ENCODE measurements around the gene ZDHHC1.

ZDHHC1 gene

DNA sequence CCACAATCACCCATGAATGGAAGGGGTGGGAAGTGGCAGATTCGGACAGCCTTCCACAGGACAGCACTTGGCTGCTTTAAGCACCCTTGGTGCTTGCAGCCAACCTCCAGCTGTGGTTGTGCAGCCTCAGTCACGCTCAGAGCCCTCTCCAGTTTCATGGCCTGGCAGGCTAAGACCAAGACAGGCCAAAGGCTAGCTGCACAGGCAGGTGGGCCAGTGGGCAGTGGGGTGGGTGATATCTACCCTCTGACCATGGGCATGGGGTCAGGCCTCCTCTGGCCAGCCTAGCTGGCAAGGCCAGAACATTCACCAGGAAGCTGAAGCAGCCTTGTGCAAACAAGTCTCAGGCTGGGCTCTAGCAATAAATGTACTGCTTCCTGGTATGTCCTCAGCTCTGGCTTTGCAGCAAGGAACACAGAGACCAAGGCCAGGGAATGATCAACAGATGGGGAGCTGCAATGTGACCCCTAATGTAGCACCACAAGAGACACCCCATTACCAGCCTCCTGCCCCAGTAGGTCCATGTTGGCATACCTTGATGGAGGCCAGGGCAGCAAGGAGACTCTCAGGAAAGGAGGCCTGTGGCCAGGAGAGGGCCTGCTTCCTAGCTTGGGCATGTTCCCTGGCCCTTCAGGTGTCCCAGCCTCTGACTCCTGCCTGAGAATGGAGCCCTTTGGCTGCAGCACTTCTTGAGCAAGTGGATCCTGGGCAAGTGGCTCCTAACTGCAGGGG, 35.6 kb upstream of the ZDHHC1 start:
- no peak for DNase-seq (ENCODE audit: extremely low read depth, insufficient read length)
- peaks cover 40% of the 10 kb centered on the region for H3K36me3 ChIP-seq (ENCODE audit: control insufficient read depth, insufficient read depth, low read length)
- TF ChIP-seq, protein P1, sequence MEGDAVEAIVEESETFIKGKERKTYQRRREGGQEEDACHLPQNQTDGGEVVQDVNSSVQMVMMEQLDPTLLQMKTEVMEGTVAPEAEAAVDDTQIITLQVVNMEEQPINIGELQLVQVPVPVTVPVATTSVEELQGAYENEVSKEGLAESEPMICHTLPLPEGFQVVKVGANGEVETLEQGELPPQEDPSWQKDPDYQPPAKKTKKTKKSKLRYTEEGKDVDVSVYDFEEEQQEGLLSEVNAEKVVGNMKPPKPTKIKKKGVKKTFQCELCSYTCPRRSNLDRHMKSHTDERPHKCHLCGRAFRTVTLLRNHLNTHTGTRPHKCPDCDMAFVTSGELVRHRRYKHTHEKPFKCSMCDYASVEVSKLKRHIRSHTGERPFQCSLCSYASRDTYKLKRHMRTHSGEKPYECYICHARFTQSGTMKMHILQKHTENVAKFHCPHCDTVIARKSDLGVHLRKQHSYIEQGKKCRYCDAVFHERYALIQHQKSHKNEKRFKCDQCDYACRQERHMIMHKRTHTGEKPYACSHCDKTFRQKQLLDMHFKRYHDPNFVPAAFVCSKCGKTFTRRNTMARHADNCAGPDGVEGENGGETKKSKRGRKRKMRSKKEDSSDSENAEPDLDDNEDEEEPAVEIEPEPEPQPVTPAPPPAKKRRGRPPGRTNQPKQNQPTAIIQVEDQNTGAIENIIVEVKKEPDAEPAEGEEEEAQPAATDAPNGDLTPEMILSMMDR (IDR thresholded peaks at IDR 0.05; ENCODE audit: insufficient read depth, low read length, poor library complexity, severe bottlenecking): no peak
- H3K4me3 ChIP-seq (replicated peaks; ENCODE audit: low read depth, low read length): no peak overlapping the region
- H3K27me3 ChIP-seq (replicated peaks; ENCODE audit: control insufficient read depth, insufficient read depth, low read length): no peaks in the 10 kb centered on the region

DNA sequence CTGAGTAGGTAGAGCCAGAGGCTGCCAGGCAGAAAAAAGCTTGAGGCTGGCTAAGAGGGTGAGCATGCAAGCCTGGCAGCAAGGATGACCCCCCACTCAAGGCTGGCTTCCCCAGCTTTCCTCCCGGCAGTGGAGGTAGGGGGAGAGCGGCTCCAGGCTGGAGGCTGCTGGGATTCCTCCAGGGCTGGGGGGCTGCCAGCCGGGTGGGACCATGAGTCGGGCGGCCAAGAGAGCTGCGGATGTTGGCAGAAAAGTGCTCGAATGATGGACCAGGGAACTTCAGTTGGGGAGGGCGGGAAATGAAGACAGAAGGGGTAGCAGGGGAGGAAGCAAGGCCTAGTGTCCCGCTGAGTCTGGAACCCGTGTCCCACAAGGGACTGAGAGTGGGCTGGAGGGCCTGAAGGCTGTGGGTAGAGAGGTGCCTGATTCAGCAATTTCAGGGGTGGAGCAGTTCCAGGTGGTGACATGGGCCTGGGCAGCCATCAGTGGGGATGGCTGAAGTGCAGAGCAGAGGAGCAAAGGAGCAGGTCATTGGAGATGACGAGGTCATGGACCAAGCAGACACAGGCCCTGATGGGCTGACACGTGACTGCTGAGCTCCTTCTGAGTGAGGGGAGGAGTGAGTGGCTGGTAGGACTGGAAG, 34.9 kb upstream of the ZDHHC1 start:
- TF ChIP-seq, protein P1 (IDR thresholded peaks at IDR 0.05; ENCODE audit: insufficient read depth, low read length, poor library complexity, severe bottlenecking): no peak
- Histone ChIP-seq H3K36me3 (ENCODE audit: control insufficient read depth, insufficient read depth, low read length) (peaks cover 40% of the 10 kb centered on the region), H3K4me3 (replicated peaks; ENCODE audit: low read depth, low read length) (no peak overlapping the region), H3K27me3 (replicated peaks; ENCODE audit: control insufficient read depth, insufficient read depth, low read length) (no peaks in the 10 kb centered on the region)
- no peak for DNase-seq (ENCODE audit: extremely low read depth, insufficient read length)

DNA sequence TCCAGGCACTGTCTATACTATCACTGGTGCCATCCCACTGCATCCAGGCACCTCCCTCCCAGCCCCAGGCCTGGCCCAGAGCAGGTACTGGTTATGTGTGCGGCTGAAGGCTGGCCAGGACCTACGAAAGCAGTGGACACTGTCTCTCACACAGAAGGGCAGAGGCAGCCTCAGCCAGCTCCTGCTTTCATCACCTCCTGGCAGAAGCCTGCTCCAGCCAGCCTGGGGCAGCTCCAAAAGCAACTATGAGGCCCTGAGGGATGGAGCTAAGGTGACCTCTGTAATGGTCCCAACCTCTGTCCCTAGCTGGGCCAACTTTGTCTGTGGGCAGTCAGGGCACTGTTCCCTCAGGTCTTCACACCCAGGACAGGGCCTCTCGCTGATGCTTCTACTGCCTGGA, 33.5 kb upstream of the ZDHHC1 start:
- no peak overlapping the region for H3K4me3 ChIP-seq (replicated peaks; ENCODE audit: low read depth, low read length)
- peaks cover 43% of the 10 kb centered on the region for H3K36me3 ChIP-seq (ENCODE audit: control insufficient read depth, insufficient read depth, low read length)
- TF ChIP-seq, protein P1 (IDR thresholded peaks at IDR 0.05; ENCODE audit: insufficient read depth, low read length, poor library complexity, severe bottlenecking): no peak
- no peaks in the 10 kb centered on the region for H3K27me3 ChIP-seq (replicated peaks; ENCODE audit: control insufficient read depth, insufficient read depth, low read length)
- DNase-seq (ENCODE audit: extremely low read depth, insufficient read length): no peak

DNA sequence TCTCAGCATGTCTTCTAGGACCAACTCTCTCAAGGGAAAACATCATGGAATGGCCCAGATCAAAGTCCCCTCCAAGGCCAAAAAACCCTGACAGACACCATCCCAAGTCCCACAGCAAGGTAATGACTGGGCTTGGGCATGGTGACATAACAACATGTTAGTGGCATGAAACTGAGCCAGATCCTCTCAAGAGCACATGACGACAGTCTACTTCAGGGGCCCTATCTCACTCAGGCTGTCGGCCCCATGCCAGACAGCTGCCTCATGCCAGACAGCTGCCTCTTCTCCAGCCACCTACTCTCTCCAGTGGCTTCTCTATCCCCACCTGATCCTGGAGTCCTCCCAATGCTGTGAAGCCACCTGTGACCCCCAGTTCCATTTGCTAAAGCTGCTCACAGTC, 33.1 kb upstream of the ZDHHC1 start:
- DNase-seq (ENCODE audit: extremely low read depth, insufficient read length): no peak
- H3K4me3 ChIP-seq (replicated peaks; ENCODE audit: low read depth, low read length): no peak overlapping the region
- H3K27me3 ChIP-seq (replicated peaks; ENCODE audit: control insufficient read depth, insufficient read depth, low read length): no peaks in the 10 kb centered on the region
- TF ChIP-seq, protein P1 (IDR thresholded peaks at IDR 0.05; ENCODE audit: insufficient read depth, low read length, poor library complexity, severe bottlenecking): no peak
- peaks cover 43% of the 10 kb centered on the region for H3K36me3 ChIP-seq (ENCODE audit: control insufficient read depth, insufficient read depth, low read length)

DNA sequence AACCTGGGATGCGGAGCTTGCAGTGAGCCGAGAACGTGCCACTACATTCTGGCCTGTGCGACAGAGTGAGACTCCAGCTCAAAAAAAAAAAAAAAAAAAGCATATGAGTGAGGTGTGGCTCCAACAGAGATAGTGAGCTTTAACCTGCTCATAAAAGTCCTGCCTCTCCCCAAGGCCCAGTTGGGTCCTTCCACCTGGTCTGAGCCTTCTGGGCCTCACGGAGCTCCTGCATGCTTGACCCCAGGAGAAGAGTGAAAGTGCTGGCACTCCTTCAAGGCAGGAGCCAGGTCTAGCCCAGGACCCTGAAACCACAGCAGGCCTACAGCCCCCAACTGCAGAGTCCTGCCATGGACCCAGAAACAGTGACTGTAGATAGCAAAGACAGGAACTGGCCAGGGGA, 32.3 kb upstream of the ZDHHC1 start:
- TF ChIP-seq, protein P1 (IDR thresholded peaks at IDR 0.05; ENCODE audit: insufficient read depth, low read length, poor library complexity, severe bottlenecking): no peak
- Histone ChIP-seq H3K36me3 (ENCODE audit: control insufficient read depth, insufficient read depth, low read length) (peaks cover 46% of the 10 kb centered on the region), H3K27me3 (replicated peaks; ENCODE audit: control insufficient read depth, insufficient read depth, low read length) (no peaks in the 10 kb centered on the region), H3K4me3 (replicated peaks; ENCODE audit: low read depth, low read length) (no peak overlapping the region)
- DNase-seq (ENCODE audit: extremely low read depth, insufficient read length): no peak
